GM12892 (cell line): ENCODE measurements around the gene FAM20A.

Source experiments
- POLR2A ChIP-seq: IDR thresholded peaks from 2 replicates; pipeline ENCODE4 v1.6.1; 2011; ENCODE audit warnings: low read depth, low read length, control low read depth
- TAF1 ChIP-seq: IDR thresholded peaks from 2 replicates; pipeline ENCODE4 v1.6.1; 2011; ENCODE audit warnings: low read depth, mild to moderate bottlenecking, control low read depth, low read length, borderline replicate concordance

DNA sequence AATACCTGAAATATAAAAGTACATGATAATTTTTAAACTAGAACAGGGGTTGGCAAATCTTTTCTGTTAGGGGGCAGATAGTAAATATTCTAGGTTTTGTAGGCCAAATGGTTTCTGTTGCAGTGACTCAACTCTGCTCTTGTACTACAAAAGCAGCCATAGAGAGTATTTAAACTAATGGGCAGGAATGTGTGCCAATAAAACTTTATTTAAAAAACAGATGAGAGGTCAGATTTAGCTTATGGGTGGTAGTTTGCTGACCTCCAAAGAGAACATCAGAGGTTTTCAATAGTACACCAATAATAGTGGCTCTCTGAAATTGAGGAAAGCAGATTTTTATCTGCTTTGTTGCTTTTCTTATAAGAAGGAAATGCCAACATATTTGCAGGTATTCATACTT lies 15.2 kb upstream of the FAM20A start:
- TF ChIP-seq POLR2A: no peak
- no peak for TF ChIP-seq TAF1
